ENCODE results near the gene FRYL.

DNA sequence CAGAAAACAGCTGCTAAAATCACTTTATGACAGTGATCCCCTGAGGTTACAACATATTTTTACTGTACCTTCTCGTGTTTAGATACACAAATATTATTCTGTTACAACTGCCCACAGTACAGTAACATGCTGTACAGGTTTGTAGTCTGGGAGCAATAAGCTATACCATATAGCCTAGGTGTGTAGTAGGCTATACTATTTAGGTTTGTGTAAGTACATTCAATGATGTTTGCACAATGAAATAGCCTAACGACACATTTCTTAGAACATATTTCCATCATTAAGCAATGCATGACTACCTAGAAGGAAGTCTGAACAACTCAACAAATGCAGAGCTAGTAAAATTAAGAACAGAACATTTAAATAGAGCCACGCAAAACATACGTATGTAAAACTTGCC lies 177.3 kb downstream of the FRYL start:
- TF ChIP-seq, protein P1, sequence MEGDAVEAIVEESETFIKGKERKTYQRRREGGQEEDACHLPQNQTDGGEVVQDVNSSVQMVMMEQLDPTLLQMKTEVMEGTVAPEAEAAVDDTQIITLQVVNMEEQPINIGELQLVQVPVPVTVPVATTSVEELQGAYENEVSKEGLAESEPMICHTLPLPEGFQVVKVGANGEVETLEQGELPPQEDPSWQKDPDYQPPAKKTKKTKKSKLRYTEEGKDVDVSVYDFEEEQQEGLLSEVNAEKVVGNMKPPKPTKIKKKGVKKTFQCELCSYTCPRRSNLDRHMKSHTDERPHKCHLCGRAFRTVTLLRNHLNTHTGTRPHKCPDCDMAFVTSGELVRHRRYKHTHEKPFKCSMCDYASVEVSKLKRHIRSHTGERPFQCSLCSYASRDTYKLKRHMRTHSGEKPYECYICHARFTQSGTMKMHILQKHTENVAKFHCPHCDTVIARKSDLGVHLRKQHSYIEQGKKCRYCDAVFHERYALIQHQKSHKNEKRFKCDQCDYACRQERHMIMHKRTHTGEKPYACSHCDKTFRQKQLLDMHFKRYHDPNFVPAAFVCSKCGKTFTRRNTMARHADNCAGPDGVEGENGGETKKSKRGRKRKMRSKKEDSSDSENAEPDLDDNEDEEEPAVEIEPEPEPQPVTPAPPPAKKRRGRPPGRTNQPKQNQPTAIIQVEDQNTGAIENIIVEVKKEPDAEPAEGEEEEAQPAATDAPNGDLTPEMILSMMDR (conservative IDR thresholded peaks at IDR 0.05), result no peak
- TF ChIP-seq EZH2 (IDR thresholded peaks at IDR 0.05; ENCODE audit: low read depth), result no peak

Data from PC-9 (cell line).